Activated CD8-positive, alpha-beta T cell treated with anti-CD3 and anti-CD28 coated beads, Interleukin-2, amount 10 ng/mL, durations not matched to agents 7 days and 5 days (primary cell): Measurements from ENCODE around the gene IFNL1. TPM values are rescaled to one million over a fixed set of nuclear protein-coding genes. Genes with fewer than 3 reads are reported as not detected.
"Not testable (repeated sequence)": the region's sequence is repeated elsewhere in the genome, so short reads cannot be mapped to it uniquely, and the experiment has no call there.

Source experiments
- ATAC-seq: fragments of 150-1000 bp; cut with Tn5 transposase; one replicate; pipeline ENCODE4 v1.10.0; 2021; ENCODE audit warnings: moderate library complexity
- CTCF ChIA-PET: fragments of 350-600 bp; sonication (Branson Sonifier 250); formaldehyde crosslinking; loops from one replicate; lab custom pipeline; 2021; ENCODE audit warnings: antibody characterized with exemption; lab: Charles Lee
- POLR2A ChIA-PET: fragments of 350-600 bp; sonication (Branson Sonifier 250); formaldehyde crosslinking; loops from one replicate; lab custom pipeline; 2021; ENCODE audit warnings: antibody characterized with exemption; lab: Charles Lee
- DNase-seq: peaks from one replicate; pipeline ENCODE4 v3.0.0-alpha.2; 2020
- H3K27ac Mint-ChIP-seq: one replicate; pipeline ENCODE4 v1.8.0; 2021; ENCODE audit warnings: mild to moderate bottlenecking, mixed read lengths
- H3K27me3 Mint-ChIP-seq: one replicate; pipeline ENCODE4 v1.8.0; 2021; ENCODE audit warnings: low read depth, mixed read lengths
- H3K36me3 Mint-ChIP-seq: one replicate; pipeline ENCODE4 v1.8.0; 2021; ENCODE audit warnings: low read depth, mixed read lengths
- H3K4me1 Mint-ChIP-seq: one replicate; pipeline ENCODE4 v1.8.0; 2021; ENCODE audit warnings: low read depth, mixed read lengths
- H3K4me3 Mint-ChIP-seq: one replicate; pipeline ENCODE4 v1.8.0; 2021; ENCODE audit warnings: mild to moderate bottlenecking, mixed read lengths
- H3K9me3 Mint-ChIP-seq: one replicate; pipeline ENCODE4 v1.8.0; 2022; ENCODE audit warnings: mixed read lengths; ENCODE audit not compliant: insufficient read depth
- total RNA-seq, 2 experiments: library from RNA; stranded (reverse); gene quantifications; one replicate each; pipeline ENCODE4 v1.2.3, GENCODE V29; 2021

The IFNL1 gene
- total RNA-seq, 2 experiments from 2014 or later: 0.29 TPM; not detected in 1

GRCh38 chr19:39327363-39328045 is 31.3 kb downstream of the IFNL1 start:
- ChIA-PET CTCF (interaction anchor here (0.7 to 2.9 kb wide), 15 partner anchors 15 to 208 kb away, joined by 3 to 20 read pairs (median 5); partner anchors contain the start of genes IFNL1 and SAMD4B), POLR2A (interaction anchor here (0.7 to 1.7 kb wide), 5 partner anchors 8 to 205 kb away, joined by 3 to 6 read pairs (median 3); no protein-coding TSS in a partner anchor)
- peak overlapping the region; percentile 46 for H3K27ac Mint-ChIP-seq
- ATAC-seq: no peak
- peaks cover 41% of the 10 kb centered on the region for H3K4me1 Mint-ChIP-seq
- H3K9me3 Mint-ChIP-seq: no peaks in the 10 kb centered on the region
- H3K4me3 Mint-ChIP-seq: no peak overlapping the region
- H3K36me3 Mint-ChIP-seq: peaks cover 40% of the 10 kb centered on the region
- no peak for DNase-seq
- H3K27me3 Mint-ChIP-seq: no peaks in the 10 kb centered on the region

- CTCF ChIA-PET: interaction anchor here (0.7 to 2.9 kb wide), 15 partner anchors 14 to 208 kb away, joined by 3 to 20 read pairs (median 5); partner anchors contain the start of genes IFNL1 and SAMD4B
These were observed 32.0 kb downstream of the IFNL1 start for GRCh38 chr19:39328046-39328705.

GRCh38 chr19:39329948-39330347 is 33.7 kb downstream of the IFNL1 start:
- Mint-ChIP-seq H3K27me3 (no peaks in the 10 kb centered on the region), H3K27ac (no peak overlapping the region), H3K9me3 (no peaks in the 10 kb centered on the region), H3K4me1 (peaks cover 52% of the 10 kb centered on the region), H3K36me3 (peaks cover 55% of the 10 kb centered on the region), H3K4me3 (no peak overlapping the region)
- ATAC-seq (no peak), DNase-seq (no peak)
- ChIA-PET POLR2A (no interaction called here), CTCF (no interaction called here)

More at GRCh38 chr19:39328046-39328705, 32.0 kb downstream of the IFNL1 start:
- peak; percentile 86 for DNase-seq
- Mint-ChIP-seq H3K4me3 (no peak overlapping the region), H3K27ac (peak overlapping the region; percentile 46), H3K4me1 (peaks cover 42% of the 10 kb centered on the region), H3K27me3 (no peaks in the 10 kb centered on the region), H3K9me3 (no peaks in the 10 kb centered on the region), H3K36me3 (peaks cover 43% of the 10 kb centered on the region)
- peak; percentile 68 for ATAC-seq
- POLR2A ChIA-PET: interaction anchor here (1.5 to 1.7 kb wide), 2 partner anchors 116 to 206 kb away, joined by 4 to 6 read pairs; no protein-coding TSS in a partner anchor

GRCh38 chr19:39332293-39332692 is 36.1 kb downstream of the IFNL1 start:
- ATAC-seq (no peak), DNase-seq (no peak)
- Mint-ChIP-seq H3K36me3 (peaks cover 60% of the 10 kb centered on the region), H3K4me3 (no peak overlapping the region), H3K9me3 (no peaks in the 10 kb centered on the region), H3K27ac (no peak overlapping the region), H3K4me1 (peaks cover 68% of the 10 kb centered on the region), H3K27me3 (no peaks in the 10 kb centered on the region)
- POLR2A ChIA-PET: interaction anchor here (1.4 kb wide), 1 partner anchor 104 kb away, joined by 3 read pairs; the partner anchor contains the start of gene RPS16
- CTCF ChIA-PET: interaction anchor here (1.1 to 4.1 kb wide), 2 partner anchors 9 to 79 kb away, joined by 3 to 17 read pairs; partner anchors contain the start of gene PLEKHG2

GRCh38 chr19:39332738-39333137 is 36.5 kb downstream of the IFNL1 start:
- H3K4me1 Mint-ChIP-seq: peaks cover 70% of the 10 kb centered on the region
- not testable (repeated sequence) for ATAC-seq, H3K27me3 Mint-ChIP-seq, DNase-seq, H3K9me3 Mint-ChIP-seq
- POLR2A ChIA-PET: interaction anchor here (1.4 kb wide), 1 partner anchor 103 kb away, joined by 3 read pairs; the partner anchor contains the start of gene RPS16
- CTCF ChIA-PET: interaction anchor here (1.1 to 4.1 kb wide), 2 partner anchors 10 to 79 kb away, joined by 3 to 17 read pairs; partner anchors contain the start of gene PLEKHG2
- H3K4me3 Mint-ChIP-seq: peak overlapping the region; percentile 100
- peak overlapping the region; percentile 55 for H3K27ac Mint-ChIP-seq
- peaks cover 59% of the 10 kb centered on the region for H3K36me3 Mint-ChIP-seq

- POLR2A ChIA-PET: no interaction called here
- ATAC-seq (no peak), DNase-seq (no peak)
- peak overlapping the region; percentile 100 for H3K4me3 Mint-ChIP-seq
- H3K27ac Mint-ChIP-seq: no peak overlapping the region
- CTCF ChIA-PET: interaction anchor here (1.1 to 4.1 kb wide), 2 partner anchors 11 to 78 kb away, joined by 3 to 17 read pairs; partner anchors contain the start of gene PLEKHG2
- H3K9me3 Mint-ChIP-seq: no peaks in the 10 kb centered on the region
- H3K36me3 Mint-ChIP-seq: peaks cover 52% of the 10 kb centered on the region
- H3K27me3 Mint-ChIP-seq: no peaks in the 10 kb centered on the region
- peaks cover 70% of the 10 kb centered on the region for H3K4me1 Mint-ChIP-seq
These were observed 37.3 kb downstream of the IFNL1 start for GRCh38 chr19:39333507-39333906.

GRCh38 chr19:39334444-39334976 is 38.3 kb downstream of the IFNL1 start:
- H3K36me3 Mint-ChIP-seq: peaks cover 44% of the 10 kb centered on the region
- H3K9me3 Mint-ChIP-seq: no peaks in the 10 kb centered on the region
- ATAC-seq (no peak), DNase-seq (no peak)
- peak overlapping the region; percentile 98 for H3K27ac Mint-ChIP-seq
- CTCF ChIA-PET: interaction anchor here (0.8 to 4.1 kb wide), 4 partner anchors 67 to 212 kb away, joined by 3 to 17 read pairs (median 8); partner anchors contain the start of gene PLEKHG2
- POLR2A ChIA-PET: interaction anchor here (0.6 to 2.4 kb wide), 4 partner anchors 8 to 394 kb away, joined by 3 to 12 read pairs (median 7); partner anchors contain the start of genes RPS16 and SAMD4B
- peak overlapping the region; percentile 100 for H3K4me3 Mint-ChIP-seq
- no peaks in the 10 kb centered on the region for H3K27me3 Mint-ChIP-seq
- H3K4me1 Mint-ChIP-seq: peaks cover 64% of the 10 kb centered on the region

- Mint-ChIP-seq H3K4me1 (peaks cover 65% of the 10 kb centered on the region), H3K36me3 (peaks cover 42% of the 10 kb centered on the region), H3K27me3 (no peaks in the 10 kb centered on the region), H3K9me3 (no peaks in the 10 kb centered on the region), H3K4me3 (peak overlapping the region; percentile 100), H3K27ac (peak overlapping the region; percentile 98)
- ATAC-seq: peak; percentile 55
- POLR2A ChIA-PET: interaction anchor here (0.7 to 2.4 kb wide), 13 partner anchors 7 to 403 kb away, joined by 3 to 12 read pairs (median 5); partner anchors contain the start of genes MED29, PAF1, RPS16 and SAMD4B
- DNase-seq: peak; percentile 57
- CTCF ChIA-PET: interaction anchor here (0.8 to 4.1 kb wide), 7 partner anchors 12 to 225 kb away, joined by 3 to 17 read pairs (median 4); partner anchors contain the start of genes MED29, PAF1 and PLEKHG2
These were observed 39.0 kb downstream of the IFNL1 start for GRCh38 chr19:39335168-39335548.

- Mint-ChIP-seq H3K27ac (peak overlapping the region; percentile 98), H3K9me3 (no peaks in the 10 kb centered on the region), H3K4me3 (peak overlapping the region; percentile 100), H3K27me3 (no peaks in the 10 kb centered on the region), H3K36me3 (peaks cover 34% of the 10 kb centered on the region), H3K4me1 (peaks cover 66% of the 10 kb centered on the region)
- DNase-seq: no peak
- ChIA-PET CTCF (interaction anchor here (1.2 to 4.1 kb wide), 6 partner anchors 10 to 214 kb away, joined by 3 to 17 read pairs (median 6); partner anchors contain the start of genes MED29, PAF1 and PLEKHG2), POLR2A (interaction anchor here (0.7 to 2.4 kb wide), 10 partner anchors 14 to 210 kb away, joined by 3 to 12 read pairs (median 6); partner anchors contain the start of genes MED29, PAF1, RPS16 and ZFP36)
- no peak for ATAC-seq
These were observed 40.3 kb downstream of the IFNL1 start for GRCh38 chr19:39336483-39336882.

GRCh38 chr19:39339674-39340073 is 43.5 kb downstream of the IFNL1 start:
- peak overlapping the region; percentile 91 for H3K27ac Mint-ChIP-seq
- H3K27me3 Mint-ChIP-seq: no peaks in the 10 kb centered on the region
- peak overlapping the region; percentile 90 for H3K4me3 Mint-ChIP-seq
- H3K9me3 Mint-ChIP-seq: no peaks in the 10 kb centered on the region
- DNase-seq (no peak), ATAC-seq (no peak)
- H3K4me1 Mint-ChIP-seq: peaks cover 65% of the 10 kb centered on the region
- ChIA-PET CTCF (interaction anchor here (2.1 kb wide), 1 partner anchor 58 kb away, joined by 6 read pairs; no protein-coding TSS in a partner anchor), POLR2A (no interaction called here)
- H3K36me3 Mint-ChIP-seq: peaks cover 25% of the 10 kb centered on the region
